NCI-H187 treated with DMSO at 0.1 percent for 48 hours (cell line): ENCODE data around the gene ZBTB40.
A peak's percentile ranks its signal among the peaks of the same experiment; 100 is the strongest.

Experiments
- DNase-seq: peaks from one replicate; lab custom pipeline; 2025; lab: John Stamatoyannopoulos, UW

Gene ZBTB40, protein sequence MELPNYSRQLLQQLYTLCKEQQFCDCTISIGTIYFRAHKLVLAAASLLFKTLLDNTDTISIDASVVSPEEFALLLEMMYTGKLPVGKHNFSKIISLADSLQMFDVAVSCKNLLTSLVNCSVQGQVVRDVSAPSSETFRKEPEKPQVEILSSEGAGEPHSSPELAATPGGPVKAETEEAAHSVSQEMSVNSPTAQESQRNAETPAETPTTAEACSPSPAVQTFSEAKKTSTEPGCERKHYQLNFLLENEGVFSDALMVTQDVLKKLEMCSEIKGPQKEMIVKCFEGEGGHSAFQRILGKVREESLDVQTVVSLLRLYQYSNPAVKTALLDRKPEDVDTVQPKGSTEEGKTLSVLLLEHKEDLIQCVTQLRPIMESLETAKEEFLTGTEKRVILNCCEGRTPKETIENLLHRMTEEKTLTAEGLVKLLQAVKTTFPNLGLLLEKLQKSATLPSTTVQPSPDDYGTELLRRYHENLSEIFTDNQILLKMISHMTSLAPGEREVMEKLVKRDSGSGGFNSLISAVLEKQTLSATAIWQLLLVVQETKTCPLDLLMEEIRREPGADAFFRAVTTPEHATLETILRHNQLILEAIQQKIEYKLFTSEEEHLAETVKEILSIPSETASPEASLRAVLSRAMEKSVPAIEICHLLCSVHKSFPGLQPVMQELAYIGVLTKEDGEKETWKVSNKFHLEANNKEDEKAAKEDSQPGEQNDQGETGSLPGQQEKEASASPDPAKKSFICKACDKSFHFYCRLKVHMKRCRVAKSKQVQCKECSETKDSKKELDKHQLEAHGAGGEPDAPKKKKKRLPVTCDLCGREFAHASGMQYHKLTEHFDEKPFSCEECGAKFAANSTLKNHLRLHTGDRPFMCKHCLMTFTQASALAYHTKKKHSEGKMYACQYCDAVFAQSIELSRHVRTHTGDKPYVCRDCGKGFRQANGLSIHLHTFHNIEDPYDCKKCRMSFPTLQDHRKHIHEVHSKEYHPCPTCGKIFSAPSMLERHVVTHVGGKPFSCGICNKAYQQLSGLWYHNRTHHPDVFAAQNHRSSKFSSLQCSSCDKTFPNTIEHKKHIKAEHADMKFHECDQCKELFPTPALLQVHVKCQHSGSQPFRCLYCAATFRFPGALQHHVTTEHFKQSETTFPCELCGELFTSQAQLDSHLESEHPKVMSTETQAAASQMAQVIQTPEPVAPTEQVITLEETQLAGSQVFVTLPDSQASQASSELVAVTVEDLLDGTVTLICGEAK

DNA sequence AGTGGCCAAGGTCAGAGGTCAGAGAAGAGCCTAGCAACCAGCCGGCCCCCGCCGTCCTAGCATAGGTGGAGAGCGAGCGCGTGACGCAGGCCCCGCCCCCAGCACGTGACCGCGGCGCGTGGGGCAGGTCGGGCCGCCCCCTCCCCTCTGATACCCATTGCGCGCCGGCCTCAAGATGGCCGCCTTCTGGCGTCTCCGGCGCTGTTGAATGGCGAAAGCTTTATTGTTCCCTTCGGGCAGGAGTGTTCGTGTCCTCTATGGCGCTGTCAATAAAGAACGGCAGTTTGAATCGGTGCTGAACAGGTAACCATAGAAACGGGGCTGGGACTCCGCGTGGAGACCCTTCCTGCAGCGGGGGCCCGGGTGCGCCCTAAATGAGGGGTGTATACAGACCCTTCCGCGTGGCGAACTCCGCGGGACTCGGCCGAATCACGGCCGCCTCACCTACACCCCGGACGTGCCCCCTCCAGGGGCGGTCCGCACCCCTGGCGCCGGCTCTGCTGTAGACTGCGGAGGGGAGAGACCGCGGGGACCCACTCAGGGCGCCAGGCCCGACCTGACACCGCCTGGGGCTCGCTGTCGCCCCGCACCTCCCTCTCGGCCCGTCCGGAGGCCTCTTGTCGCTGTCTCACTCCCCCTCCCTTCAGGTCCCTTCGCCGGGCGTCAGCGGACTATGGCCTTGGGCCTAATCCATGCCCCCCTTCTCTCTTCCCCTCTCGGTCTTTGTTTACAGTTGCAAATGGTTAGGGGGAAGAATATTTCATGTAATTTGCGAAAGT, at the start of gene ZBTB40:
ZBTB40 (plus strand) TSS at position 150 of the 779 bp plus-strand sequence. CDS start 38,098 bp downstream, outside the sequence.
- DNase-seq, result peak; percentile 77

DNA sequence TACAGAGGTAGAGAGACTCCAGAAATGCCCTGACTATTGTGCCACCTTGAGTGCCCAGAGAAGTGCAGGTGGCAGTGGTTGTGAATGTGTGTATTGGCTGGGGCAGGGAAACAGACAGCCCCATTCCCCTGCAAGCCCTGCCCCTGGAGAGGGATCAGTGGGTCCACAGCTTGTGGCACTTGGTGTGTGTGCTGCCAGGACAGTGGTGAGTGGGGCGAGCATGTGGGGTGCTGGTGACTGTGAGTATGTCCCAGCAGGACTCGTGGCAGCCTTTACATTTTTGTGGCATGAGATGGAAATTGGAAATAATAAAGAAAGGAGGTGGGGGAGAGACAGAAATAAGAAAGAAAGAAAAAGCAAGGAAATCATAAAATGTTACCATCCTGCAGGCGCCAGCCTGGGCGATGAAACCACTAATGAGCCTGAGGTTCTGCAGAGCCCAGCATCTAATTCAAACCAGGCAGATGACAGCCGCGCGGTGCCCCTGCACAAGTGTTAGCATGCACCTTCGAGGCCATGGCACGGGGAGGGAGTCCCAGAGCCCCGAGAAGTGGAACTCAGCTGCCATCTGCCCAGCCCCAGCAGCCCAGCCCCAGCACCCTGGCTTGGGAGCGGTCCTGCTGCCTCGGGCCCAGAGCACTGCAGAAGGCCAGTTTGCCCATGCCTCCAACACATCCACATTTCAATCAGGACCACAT, 49.1 kb upstream of the ZBTB40 start:
- no peak for DNase-seq

DNA sequence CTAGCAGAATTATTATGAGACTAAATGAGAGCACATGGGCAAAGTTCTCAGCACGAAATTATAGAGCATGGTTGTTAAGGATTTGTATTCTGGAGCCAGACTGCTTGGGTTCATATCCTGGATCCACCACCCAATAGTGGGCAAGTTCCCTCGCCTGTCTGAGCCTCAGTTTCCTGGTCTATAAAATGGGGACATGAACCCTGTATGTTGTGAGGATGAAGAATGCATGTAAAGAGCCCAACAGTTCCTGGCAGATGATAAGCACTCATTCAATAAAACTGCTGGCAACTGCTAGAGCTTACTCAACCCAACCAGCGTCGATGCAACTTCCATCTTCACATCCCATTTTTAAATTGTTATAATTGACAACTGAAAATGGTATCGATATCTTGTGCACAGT, 47.2 kb upstream of the ZBTB40 start:
- no peak for DNase-seq

DNA sequence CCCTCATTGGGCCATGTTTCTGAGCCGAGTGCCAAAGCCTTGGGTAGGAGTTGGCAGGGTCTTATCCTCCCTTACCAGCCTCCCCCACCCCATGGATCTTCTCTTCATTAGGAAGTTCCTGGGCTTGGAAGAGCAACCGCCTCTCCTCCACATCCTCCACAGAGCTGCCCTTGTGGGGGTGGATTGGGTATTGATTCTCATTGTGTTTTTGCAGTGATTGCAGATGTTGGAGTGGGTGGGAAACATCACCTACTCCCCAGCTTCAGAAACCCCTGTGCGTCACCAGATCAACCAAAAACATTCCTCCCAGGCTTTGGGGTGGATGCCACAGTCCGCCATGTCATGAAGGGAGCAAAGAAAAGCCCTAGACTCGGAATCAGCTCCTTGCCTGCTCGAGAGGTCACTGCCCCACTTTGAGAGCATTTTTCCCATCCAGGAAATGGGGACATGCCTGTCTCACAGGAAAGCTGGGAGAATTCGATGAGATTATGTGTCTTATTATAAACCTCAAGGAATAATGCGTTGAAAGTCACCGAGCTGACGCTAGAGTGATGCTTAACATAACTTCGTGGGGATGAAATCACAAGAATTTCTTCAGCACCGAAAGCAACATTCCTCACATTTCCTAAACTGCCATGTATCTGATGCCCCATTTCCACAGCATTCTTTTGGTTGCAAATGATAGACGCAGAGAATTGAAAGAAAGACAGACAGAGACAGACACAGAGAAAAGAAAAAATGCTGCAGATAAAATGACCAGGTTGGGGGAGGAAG, 44.7 kb upstream of the ZBTB40 start:
- DNase-seq, result no peak

DNA sequence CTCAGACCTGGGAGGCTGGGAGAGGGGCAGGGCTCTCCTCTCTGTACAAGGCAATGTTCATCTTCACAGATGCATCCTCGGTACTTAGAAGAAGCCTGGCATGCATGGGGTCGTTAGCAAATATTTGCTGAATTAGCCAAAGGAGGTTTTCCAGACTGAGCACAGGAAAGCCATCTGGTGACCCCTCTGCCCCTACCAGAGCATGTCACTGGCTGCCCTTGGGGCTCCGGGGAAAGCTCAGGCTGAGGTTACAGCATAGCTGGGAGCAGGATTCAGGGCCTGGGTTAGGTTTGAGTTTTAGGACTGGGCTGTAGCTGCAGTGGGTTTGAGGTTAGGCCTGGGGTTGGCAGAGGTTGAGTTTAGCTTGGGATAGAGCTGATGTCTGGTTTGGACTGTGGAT, 43.4 kb upstream of the ZBTB40 start:
- no peak for DNase-seq

DNA sequence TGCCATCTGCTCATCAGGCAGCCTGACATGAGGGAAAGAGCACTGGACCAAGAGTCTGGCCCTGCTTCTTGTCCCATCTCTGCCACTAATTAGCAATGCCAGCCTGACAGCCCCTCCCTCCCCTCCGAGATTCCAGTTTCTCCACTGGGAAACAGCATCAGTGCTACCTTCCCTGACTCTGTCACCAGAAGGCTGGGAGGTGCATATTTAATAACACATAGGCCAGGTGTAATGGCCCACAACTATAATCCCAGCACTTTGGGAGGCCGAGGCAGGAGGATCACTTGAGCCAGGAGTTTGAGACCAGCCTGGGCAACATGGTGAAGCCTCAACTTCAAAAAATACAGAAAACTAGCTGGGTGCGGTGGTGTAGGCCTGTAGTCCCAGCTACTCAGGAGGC, 41.2 kb upstream of the ZBTB40 start:
- no peak for DNase-seq

DNA sequence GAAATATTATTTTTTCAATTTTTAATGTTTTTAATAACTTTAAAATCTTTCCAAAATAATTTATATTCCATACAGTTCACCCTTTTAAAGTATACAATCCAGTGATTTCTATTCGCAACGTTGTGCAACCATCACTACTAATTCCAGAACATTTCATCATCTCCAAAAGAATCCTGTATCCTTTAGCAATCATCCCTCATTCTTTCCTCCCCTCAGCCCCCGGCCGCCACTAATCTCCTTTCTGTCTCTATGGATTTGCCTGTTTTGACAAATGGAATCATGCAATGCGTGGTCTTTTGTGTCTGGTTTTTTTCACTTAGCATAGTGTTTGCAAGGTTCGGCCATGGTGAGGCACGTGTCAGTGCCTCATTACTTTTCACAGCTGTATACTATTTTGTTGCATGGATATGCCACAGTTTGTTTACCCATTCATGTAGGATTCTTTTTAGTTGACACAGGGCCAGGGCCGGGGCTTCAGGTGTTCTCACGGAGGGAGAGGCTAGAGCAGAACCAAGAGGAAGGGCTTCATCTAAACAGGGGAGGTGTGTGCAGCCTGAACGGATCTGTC, 40.6 kb upstream of the ZBTB40 start:
- DNase-seq, result no peak

DNA sequence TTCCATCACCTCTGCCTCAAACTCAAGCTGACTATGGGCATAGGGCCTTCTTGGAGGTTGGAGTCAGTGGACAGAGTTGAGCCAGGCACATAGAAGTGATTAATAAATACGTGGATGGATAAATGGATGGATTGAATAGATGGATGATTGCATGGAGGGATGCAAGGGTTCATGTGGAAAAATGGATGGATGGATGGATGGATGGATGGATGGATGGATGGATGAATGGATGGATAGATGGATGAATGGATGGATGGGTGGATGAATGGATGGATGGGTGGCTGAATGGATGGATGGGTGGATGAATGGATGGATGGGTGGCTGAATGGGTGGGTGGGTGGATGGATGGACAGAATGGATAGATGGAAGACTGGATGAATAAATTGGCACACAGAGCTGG, 40.1 kb upstream of the ZBTB40 start:
- no peak for DNase-seq

DNA sequence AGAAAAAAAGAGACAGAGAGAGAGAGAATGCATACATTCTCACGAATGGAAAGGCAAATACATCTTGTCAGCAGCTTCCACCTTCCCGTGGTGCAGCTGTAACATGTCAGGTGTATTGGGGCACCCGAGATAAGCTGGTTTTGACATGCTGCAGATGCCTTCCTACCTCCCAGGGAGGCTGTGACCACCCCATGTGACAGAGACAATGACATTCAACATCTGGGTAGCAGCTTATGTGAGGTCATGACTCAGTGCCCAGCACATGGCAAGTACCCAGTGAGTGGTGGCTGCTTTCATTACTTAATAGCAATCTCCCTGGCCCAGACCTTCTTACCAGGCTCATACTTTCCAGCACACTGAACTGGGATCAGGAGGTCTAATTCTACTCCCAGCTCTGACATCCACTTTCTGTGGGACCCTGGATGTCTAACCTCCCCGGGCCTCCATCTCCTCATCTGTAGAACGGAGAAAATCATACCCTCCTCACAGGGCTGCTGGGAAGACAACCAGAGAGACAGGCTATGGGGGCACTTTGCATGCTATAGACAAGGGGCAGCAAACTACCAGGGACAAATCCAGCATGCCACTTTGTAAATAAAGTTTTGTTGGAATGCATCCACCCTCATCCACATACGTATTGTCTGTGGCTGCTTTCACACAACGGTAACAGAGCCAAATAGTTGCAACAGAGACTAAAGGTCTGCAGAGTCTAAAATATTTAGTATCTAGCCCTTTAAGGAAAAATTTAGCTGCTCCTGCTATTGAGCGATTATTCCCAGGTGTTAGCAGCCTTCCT, 38.5 kb upstream of the ZBTB40 start:
- no peak for DNase-seq

DNA sequence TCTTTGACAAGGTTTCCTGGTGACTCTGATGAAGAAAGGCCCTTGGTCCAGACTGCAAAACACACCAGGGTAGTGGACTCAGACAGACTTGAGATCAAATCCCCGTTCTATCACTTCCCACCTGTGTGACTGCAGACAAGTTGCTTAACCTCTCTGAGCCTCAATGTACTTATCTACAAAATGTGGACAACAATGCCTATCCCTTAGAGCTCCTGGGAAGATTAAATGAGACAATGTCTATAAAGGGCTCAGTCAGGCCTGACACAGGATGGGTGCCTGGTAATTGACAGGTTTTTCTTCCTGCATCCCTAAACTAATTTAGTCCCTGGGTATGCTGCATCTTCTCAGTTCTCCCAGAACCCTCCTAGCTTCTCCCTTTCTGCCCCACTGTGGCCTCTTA, 37.9 kb upstream of the ZBTB40 start:
- DNase-seq, result no peak

DNA sequence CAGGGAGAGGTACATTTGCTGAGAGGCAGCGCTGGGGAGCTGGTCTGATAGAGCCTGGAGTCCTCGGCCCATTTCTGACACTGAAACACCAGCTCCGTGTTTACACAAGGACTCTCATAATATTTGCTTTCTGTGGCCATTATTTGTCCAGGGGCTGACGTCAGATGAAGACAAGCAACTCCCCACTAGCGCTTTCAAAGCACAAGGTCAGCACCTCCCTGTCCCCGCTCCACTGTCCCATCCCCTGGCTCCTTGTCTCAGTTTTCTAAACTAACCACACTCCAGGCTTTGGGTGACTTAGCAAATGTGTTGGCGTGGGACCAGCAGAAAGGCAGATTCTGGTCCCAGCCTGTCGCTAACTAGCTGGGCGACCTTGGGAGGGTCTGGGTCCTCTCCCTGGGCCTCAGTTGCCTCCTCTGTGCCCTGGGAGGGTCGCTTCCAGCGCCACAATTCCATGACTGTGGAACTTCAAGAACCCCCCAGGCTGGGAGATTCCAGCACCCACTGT, 37.4 kb upstream of the ZBTB40 start:
- DNase-seq, result no peak

DNA sequence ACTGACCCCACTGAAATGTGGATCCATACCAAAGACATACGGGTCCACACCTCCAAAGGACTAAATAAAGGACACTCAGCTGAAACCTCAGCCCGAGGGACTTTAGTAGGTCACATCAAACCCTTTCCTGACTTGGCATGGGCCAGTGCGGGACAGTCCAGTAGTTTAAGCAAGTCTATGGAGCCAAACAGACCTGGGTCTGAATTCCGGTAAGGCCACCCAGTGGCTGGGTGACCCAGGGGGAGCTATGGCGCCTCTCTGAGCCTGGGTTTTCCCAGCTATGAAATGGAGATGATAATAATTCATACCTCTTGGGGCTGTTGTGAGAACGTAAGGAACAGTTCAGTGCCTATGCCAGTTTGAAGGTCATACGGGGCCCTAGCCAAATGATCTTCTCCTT, 36.2 kb upstream of the ZBTB40 start:
- DNase-seq, result no peak

DNA sequence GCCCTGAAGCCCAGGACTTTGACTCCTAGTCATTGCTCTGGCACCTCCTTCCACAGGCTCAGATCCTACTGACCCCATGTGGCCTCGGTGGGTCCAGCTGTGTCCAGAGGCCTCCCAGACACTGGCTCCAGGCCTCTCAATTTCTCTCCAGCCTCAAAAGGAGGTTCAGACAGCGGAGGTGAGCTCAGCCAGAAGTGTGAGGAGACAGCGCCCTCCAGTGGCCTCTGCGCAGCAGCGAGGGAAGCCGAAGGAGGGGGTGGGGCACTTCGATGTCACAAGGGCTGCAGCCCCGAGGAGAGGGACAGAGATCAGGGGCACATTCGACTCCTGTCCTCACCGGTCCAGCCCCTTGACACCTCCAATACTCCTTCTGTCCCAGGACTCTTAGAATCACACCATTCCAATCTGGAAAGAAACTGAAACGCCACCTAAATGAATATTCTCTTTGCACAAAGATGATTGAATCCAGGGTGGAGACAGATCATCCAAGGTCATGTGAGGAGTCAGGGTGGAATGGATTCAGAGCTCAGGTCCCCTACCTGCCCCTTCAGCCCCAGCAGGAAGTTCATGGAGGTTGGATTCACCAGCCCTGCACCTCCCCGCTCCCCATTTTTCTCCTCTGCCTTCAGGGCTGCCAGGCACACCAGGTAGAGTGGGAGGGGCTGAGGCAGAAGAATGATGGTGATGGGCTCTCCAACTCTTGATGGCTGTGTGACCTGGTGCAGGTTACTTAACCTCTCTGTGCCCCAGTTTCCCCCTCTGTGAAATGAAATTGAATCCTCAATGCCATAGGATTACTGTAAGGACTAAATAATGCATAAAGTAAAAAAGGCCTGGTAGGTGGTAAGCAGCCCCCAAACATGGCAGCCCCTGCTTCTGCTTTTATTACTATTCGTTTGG, 34.8 kb upstream of the ZBTB40 start:
- DNase-seq, result peak; percentile 17

DNA sequence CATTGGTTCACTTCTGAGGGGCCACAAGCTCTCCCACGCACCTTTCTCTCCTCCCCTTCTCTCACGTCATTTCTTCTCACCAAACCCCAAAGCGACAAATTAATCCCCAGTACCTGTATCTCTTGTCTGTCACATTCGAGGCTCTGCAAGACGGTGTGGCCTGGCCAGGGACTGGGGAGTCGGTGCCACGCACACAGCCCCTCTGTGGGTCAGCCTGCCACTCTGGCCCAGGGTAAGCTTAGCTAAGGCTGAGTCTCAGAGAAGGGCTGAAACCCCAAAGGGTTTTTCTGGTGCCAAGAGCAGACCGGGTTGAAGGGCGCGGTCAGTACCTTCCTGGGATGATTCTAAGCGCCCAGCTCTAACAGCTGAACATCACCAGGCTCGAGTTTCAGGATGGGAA, 34.2 kb upstream of the ZBTB40 start:
- DNase-seq, result no peak

DNA sequence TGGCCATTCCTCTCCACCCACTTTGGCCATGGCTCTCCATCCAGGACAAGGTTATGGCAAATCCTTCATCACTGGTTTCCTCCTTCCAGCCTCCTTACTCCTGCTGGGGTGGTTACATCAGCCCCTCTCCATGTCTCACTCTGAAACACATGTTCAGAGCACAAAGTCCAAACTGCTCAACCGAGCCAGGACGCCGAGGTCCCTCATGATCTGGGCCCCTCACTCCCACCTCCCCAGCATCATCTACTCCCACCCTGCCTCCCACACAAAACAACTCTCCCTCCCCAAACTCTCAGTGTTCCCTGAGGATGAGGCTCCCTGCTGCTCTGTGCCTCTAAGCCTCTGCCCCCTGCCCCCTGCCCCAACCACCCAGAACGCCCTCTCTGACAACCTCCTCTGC, 33.3 kb upstream of the ZBTB40 start:
- no peak for DNase-seq

DNA sequence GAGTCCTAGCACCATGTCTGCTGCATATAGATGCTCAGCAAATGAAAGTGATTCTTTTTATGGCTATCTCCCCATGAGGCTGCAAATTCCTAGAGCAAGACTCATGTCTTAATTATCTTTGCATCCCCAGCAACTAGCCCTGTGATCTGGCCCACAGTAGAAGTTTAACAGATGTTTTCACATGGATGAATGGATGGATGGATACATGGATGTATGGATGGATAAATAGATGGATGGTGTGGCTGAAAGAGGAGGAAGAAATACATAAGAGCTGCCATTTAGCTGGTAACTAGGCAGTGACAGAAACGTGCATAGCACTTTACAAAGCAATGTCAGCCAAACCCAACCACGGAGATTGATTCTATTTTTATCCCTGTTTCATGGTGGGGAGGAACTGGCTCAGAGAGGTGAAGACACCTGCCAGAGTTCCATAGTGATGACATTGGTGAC, 32.7 kb upstream of the ZBTB40 start:
- DNase-seq, result peak; percentile 67

DNA sequence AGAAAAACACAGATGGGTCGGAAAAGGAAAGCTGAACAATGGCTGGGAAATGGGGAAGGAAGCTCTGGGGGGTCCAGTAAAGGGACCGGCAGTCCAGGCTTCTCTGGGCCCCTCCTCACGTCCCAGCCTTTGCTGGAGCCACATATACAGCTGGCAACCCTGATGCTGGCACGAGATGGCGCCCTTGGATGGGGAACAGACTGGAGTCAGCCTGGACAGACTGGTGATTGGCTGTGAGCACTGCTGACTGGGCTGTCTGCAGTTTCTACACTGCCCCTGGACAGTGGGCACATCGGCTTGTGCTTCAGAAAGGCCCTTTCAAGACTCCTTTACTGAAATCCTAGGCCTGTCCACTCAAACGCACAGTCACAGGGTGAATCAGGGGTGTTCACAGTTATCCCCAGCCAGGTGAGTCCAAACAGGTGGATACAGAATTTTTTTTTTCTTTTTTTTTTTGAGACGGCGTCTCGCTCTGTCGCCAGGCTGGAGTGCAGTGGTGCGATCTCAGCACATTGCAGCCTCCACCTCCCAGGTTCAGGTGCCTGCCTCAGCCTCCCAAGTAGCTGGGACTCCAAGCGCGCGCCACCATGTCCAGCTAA, 31.1 kb upstream of the ZBTB40 start:
- DNase-seq, result peak; percentile 36
